Forelimb muscle (tissue), 1 donor: Measurements from ENCODE around the gene ESPN. TPM values are rescaled to one million over a fixed set of nuclear protein-coding genes. Genes with fewer than 3 reads are reported as not detected.
A peak's percentile ranks its signal among the peaks of the same experiment; 100 is the strongest.
"Not testable (repeated sequence)": the region's sequence is repeated elsewhere in the genome, so short reads cannot be mapped to it uniquely, and the experiment has no call there.

Source experiments
- DNase-seq: peaks from one replicate; pipeline ENCODE4 v3.0.0-alpha.2; 2013; ENCODE audit warnings: low read depth
- polyA plus RNA-seq: library from polyadenylated mRNA; unstranded; fragments of 120-200 nt; gene quantifications from one replicate; pipeline ENCODE4 v1.2.1, GENCODE V29; 2013; ENCODE audit not compliant: insufficient read length

Gene ESPN
- polyA plus RNA-seq, 1 donor = 3.0 TPM

- no peak for DNase-seq
Observed at GRCh38 chr1:6481820-6482219, 57.2 kb downstream of the ESPN start.

DNA sequence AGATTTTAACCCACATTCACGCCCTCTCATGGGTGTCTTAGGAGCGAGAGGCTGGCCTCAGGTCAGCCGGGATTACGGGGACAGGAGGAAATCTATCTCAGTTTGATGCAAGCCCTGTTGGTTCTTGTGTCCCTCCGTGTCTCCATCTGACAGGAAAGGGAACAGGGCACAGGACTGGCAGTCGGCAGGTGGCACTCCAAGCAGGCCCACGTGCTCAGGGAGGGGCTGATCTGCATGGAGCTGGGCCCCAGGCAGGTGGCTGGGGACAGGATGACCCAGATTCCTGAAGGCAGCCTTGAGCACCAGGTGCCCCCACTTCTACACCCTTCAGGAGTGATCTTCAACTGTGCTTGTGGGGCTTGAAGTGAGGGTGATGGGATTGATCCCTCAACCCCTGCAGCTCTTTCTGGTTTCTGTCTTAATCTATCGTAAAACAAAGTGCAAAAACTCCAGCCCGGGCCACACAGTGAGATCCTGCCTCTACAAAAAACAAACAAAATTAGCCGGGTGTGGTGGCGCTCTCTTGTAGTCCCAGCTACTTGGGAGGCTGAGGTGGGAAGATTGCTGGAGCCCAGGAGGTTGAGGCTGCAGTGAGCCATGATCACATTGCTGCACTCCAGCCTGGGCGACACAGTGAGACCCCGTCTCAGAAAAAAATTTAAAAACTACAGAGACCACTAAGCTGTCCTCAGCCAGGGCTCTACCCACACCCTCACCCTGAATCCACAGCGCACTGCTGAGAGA, 58.6 kb downstream of the ESPN start:
- DNase-seq = no peak

- no peak for DNase-seq
Observed at GRCh38 chr1:6483761-6484117, 59.2 kb downstream of the ESPN start.

DNA sequence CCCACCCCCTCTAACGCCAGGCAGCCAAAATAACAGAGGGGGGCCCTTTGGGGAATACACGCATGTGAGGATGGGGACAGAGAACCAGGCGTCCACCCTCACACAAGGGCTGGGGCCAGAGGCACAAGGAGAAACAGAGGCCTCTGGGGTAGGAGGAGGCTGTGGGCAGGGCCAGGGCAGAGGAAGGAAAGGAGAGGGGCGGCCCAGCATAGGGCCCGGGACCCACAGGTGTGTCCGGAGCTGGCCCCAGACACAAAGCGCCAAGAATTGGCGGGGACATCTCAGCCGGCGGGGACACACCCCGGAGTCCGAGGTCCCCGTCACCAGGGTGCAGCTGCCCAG, 60.2 kb downstream of the ESPN start:
- no peak for DNase-seq

DNA sequence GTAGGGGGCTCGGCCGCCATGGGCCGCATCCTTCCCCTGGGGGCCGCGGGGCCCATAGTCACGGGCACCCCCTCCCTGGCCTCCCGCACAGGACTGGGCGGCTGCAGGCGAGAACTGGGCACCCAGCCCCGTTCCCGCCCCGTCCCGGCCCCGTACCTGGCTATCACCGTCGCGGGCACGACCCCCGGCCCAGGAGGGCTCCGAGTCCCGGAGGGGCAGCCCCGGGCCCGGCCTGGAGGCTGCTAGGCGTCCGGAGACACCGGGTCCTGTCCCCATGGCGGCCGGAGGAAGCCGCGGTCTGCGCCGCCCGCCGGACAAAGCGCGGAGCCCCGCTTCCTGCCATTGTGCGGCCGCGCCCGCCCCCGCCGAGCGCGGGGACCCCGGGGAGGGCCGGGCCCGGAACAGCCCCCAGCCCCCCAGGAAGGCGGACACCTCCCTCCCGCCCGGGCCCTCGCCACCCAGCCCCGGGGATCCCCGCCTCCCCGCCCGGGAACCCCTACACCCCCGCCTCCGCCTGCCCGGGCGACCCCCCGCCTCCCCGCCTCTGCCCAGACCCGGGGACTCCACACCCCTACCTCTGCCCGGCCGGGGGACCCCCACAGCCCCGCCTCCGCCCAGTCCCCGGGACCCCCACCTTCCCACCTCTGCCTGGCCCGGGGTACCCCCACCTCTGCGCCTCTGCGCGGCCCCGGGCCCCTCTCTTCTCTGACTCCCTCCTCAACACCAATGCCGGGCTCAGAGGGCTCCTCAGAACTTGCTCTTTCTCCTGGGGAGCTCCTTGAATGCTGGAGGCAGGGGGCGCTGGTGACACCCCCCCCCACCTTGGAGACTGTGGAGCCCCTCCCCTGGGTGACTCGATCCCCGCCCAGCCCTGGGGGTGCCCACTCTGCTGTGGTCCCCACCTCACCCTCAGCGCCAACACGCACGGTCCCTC, 60.9 kb downstream of the ESPN start:
- DNase-seq = no peak

DNA sequence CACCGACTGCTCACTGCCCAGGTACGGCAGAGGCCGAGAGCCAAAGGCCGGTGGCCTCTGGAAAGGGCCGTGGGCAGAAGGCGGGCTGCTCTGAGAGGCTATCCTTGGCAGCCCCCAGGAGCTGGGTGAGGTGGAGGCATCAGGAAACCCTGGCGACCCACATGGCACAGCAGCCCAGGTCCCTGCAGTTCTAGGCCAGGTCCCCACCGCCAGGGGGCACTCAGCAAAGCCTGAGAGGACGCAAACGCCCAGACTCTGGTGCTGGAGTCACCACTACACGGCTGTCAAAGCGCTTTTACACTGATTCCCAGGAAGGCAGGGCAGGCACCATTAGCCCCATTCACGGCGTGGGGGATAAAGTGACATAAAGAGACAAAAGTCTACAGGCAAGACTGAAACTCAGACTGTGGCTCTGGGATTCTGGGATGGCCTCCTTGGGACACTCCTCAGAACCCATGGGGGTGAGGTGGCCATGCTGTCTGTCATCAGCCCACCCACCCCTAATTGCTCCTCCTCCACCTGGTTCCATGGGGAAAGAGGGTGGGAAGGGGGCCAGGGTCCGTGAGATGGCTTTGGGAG, 61.9 kb downstream of the ESPN start:
- peak; percentile 32 for DNase-seq

- no peak for DNase-seq
Observed at GRCh38 chr1:6487804-6488484, 63.4 kb downstream of the ESPN start.

GRCh38 chr1:6488602-6489382, 64.2 kb downstream of the ESPN start:
- DNase-seq = no peak

DNA sequence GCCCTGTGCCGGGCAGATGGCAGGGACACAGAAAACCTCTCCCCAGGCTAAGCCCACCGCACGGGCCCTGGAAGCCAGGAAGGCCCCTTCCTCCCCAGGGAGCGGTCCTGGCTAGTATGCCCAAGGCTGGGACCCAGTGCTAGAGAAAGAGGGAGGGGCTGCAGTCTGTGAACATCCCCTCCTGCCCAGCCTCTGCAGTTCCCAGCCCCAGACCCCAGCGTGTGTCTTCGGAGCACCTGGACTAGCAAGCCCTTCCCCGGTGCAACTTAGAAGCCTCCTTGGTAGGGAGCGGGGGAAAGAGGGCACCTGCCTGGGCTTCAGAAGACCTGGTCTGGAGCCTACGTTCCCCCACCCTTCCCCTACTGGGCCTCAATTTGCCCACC, 64.8 kb downstream of the ESPN start:
- no peak for DNase-seq

DNA sequence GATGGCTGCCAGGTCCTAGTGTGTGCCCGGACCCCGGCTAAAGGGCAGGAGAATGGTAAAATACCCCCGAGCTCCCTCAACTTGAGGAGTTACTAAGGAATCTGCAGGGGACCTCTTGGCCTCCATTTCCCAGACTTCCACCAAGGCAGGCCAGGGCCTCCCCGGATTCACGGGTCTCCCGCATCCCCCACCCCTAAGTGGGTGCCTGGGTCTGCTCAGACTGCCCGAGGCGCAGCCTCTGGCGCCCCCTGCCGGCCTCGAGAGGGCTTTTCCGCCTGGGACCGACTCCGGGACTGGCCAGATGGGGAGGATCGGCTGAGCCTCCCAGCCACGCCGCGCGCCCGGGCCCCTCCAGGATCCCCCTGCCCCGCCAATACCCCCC, 65.2 kb downstream of the ESPN start:
- DNase-seq = no peak

DNA sequence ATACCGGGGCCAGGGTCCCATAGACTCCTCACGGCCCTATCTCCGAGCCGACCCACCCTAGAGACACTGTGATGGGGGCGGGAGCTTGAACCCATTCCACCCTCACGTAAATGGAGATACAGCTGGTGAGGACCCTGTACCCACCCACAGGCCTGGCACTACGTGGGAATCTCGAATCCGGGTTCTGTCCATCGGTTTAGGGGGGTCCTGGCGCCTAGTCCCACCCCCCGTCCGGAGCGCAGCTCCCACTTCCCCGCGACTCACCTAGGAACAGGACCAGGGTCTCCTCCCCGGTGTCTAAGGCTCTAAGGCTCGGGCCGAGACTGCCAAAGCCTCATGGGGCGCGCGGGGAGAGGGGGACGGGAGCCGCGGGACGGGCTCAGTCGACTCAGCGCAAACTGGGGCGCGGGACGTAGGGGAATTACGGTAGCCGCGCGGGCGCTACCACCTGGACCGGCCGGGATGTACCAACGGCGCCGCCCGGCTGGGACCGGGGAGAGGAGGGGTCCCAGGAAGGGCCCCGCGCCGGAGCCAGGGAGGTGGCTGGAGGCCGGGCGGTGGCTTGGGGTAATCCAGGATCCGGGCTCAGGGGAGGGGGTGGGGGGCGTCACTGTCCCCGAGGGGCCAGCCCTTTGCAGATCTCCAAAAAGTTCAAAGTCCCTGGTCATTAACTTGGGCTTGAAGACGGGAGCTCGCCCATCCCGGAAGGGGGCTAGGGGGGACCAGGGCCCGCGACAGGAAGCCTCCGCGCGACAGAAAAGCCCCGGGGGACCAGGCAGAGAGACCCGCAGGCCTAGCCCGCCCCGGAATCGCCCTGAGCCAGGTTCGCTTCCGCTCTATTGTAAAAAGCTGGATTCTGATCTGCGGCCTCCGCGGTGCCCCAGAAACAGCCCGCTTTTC, 65.9 kb downstream of the ESPN start:
- no peak for DNase-seq

- DNase-seq = no peak
Observed at GRCh38 chr1:6491081-6491449, 66.5 kb downstream of the ESPN start.

DNA sequence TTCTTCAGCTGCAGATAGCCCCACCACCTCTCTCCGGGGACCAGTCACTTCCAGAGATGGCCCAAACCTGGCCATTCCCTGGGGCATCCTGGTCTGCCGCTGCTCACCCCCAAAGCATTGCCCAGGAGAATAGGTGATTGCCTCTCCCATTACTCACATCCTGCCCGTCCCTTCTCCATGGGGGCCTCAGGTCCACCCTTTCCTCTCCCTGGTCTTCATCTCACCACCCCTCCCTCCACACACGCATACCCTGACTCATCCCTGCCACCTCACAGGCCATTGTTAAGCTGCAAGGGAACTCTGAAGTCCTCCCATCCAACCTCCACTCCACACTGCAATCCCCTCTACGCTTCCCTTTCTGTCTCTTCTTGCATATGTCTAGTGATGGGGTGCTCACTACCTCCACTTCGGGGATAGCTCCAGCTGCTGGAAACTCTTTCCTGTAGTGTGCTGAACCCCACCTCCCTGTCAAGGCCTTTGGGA, 66.9 kb downstream of the ESPN start, which contains the start of gene PLEKHG5:
PLEKHG5 (minus strand) TSS at position 188 of the 483 bp plus-strand sequence. CDS start 14,096 bp downstream, outside the sequence.
- DNase-seq = no peak

GRCh38 chr1:6491966-6492365, 67.4 kb downstream of the ESPN start:
- DNase-seq = no peak

DNA sequence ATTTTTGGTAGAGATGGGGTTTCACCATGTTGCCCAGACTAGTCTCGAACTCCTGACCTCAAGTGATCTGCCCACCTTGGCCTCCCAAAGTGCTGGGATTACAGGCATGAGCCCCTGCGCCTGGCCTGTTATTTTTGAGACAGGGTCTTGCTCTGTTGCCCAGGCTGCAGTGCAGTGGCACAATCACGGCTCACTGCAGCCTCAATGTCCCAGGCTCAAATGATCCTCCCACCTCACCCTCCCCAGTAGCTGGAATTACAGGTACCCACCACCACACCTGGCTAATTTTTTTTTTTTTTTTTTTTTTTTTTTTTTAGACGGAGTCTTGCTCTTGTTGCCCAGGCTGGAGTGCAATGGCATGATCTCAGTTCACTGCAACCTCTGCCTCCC, 69.3 kb downstream of the ESPN start:
- DNase-seq = not testable (repeated sequence)

GRCh38 chr1:6494627-6495026, 70.1 kb downstream of the ESPN start:
- DNase-seq = no peak

DNA sequence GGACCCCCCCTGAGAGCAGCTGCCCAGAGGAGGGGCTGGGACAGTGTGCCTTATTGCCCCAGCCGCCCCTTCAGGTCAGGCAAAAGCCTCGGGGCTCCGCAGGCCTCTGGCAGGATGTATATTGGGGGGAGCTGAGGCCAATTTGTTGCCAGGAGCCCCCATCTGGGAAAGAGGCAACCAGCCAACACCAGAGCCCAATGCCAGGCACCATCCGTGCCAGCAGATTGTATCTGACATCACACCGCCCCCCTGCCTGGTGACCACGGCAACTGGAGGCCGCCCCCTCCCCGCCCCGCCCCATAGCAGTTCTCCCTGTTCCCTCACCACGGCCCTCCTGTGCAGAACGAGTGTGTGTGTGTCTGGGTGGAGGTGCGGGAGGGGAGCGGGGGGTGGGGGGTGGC, 70.5 kb downstream of the ESPN start:
- DNase-seq = no peak

- no peak for DNase-seq
Observed at GRCh38 chr1:6495540-6496364, 71.2 kb downstream of the ESPN start.

DNA sequence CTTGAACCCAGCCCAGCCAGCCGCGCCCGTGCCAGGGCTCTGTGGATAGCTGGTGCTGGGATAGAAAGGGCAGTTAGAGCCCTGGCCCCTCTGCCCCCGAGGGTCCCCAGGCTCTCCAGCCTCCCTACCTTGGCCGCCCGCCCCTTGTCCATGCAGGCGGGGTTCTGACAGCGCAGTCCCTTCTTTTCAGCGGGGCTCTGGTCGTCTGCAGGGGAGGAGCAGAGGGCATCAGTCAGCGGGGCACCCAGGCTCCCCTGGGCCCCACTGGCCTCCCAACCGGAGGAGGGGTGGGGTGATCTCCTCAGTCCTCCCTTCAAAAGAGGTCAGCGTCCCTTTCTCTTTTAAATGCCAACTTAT, 71.8 kb downstream of the ESPN start:
- DNase-seq = no peak

DNA sequence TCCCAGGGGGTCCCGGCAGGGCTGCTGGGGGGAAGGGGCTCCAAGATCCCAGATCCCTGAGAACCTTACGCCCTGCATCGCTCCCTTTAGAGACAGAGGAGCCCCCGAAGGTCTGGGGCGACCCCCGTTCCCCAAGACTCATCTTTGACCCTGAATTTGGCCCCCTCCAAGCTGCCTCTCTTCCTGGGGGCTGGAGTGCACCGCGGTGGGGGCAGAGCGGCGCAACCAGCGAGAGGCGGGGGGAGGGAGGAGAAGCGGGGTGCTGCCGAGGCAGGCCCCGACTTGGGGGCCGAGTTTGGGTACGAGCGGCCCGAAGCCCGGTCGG, 72.3 kb downstream of the ESPN start:
- no peak for DNase-seq
